ENCODE measurements around the gene WBP1. TPM values are rescaled to one million over a fixed set of nuclear protein-coding genes. Genes with fewer than 3 reads are reported as not detected.

The WBP1 gene
- total RNA-seq, 1 donor from 2014 or later: 31.1 TPM

- H3K36me3 ChIP-seq (ENCODE audit: control insufficient read depth, insufficient read depth, low read length): peaks cover 14% of the 10 kb centered on the region
- DNase-seq (ENCODE audit: low read depth): no peak
- TF ChIP-seq CTCF (IDR thresholded peaks at IDR 0.05; ENCODE audit: insufficient read depth, low read length, severe bottlenecking): no peak
- no peak overlapping the region for H3K4me3 ChIP-seq (ENCODE audit: low read depth, low read length)
- no peak for FAIRE-seq
- H3K27me3 ChIP-seq (ENCODE audit: control insufficient read depth, insufficient read depth, low read length): peaks cover 9% of the 10 kb centered on the region
Observed at GRCh38 chr2:74495440-74495839, 37.2 kb downstream of the WBP1 start.

- no peak for TF ChIP-seq CTCF (IDR thresholded peaks at IDR 0.05; ENCODE audit: insufficient read depth, low read length, severe bottlenecking)
- H3K36me3 ChIP-seq (ENCODE audit: control insufficient read depth, insufficient read depth, low read length): peaks cover 1% of the 10 kb centered on the region
- no peak overlapping the region for H3K4me3 ChIP-seq (ENCODE audit: low read depth, low read length)
- H3K27me3 ChIP-seq (ENCODE audit: control insufficient read depth, insufficient read depth, low read length): peaks cover 9% of the 10 kb centered on the region
- FAIRE-seq (no peak), DNase-seq (ENCODE audit: low read depth) (no peak)
Observed at GRCh38 chr2:74496997-74497776, 38.9 kb downstream of the WBP1 start.

GRCh38 chr2:74497777-74498499 lies 39.7 kb downstream of the WBP1 start:
- H3K27me3 ChIP-seq (ENCODE audit: control insufficient read depth, insufficient read depth, low read length): peaks cover 9% of the 10 kb centered on the region

GRCh38 chr2:74498500-74499266 lies 40.4 kb downstream of the WBP1 start:
- no peak for FAIRE-seq
- no peak for TF ChIP-seq CTCF (IDR thresholded peaks at IDR 0.05; ENCODE audit: insufficient read depth, low read length, severe bottlenecking)
- H3K27me3 ChIP-seq (ENCODE audit: control insufficient read depth, insufficient read depth, low read length): peaks cover 9% of the 10 kb centered on the region
- DNase-seq (ENCODE audit: low read depth): peak; percentile 55
- H3K36me3 ChIP-seq (ENCODE audit: control insufficient read depth, insufficient read depth, low read length): peaks cover 1% of the 10 kb centered on the region
- peak overlapping the region; percentile 33 for H3K4me3 ChIP-seq (ENCODE audit: low read depth, low read length)

More at GRCh38 chr2:74497777-74498499, 39.7 kb downstream of the WBP1 start:
- Histone ChIP-seq H3K4me3 (ENCODE audit: low read depth, low read length) (peak overlapping the region; percentile 33), H3K36me3 (ENCODE audit: control insufficient read depth, insufficient read depth, low read length) (peaks cover 1% of the 10 kb centered on the region)
- DNase-seq (ENCODE audit: low read depth): no peak
- FAIRE-seq: no peak
- TF ChIP-seq CTCF (IDR thresholded peaks at IDR 0.05; ENCODE audit: insufficient read depth, low read length, severe bottlenecking): no peak

GRCh38 chr2:74499267-74499939 lies 41.2 kb downstream of the WBP1 start, which contains the start of gene LBX2:
Gene LBX2, minus strand, starts transcription at chr2:74499603. Its CDS starts 66 bp downstream, at chr2:74499537.
- Histone ChIP-seq H3K36me3 (ENCODE audit: control insufficient read depth, insufficient read depth, low read length) (no peaks in the 10 kb centered on the region), H3K4me3 (ENCODE audit: low read depth, low read length) (peak within 1 kb of the TSS; percentile 33), H3K27me3 (ENCODE audit: control insufficient read depth, insufficient read depth, low read length) (peaks cover 9% of the 10 kb centered on the region)
- no peak for FAIRE-seq
- DNase-seq (ENCODE audit: low read depth): no peak
- TF ChIP-seq CTCF (IDR thresholded peaks at IDR 0.05; ENCODE audit: insufficient read depth, low read length, severe bottlenecking): no peak
